ENCODE measurements around the gene NOS1. TPM values are rescaled to one million over a fixed set of nuclear protein-coding genes. Genes with fewer than 3 reads are reported as not detected.

The NOS1 gene
- polyA plus RNA-seq, 1 experiment: not detected

- Histone ChIP-seq H3K9me3 (ENCODE audit: control insufficient read depth, insufficient read depth, low read length) (peaks cover 49% of the 10 kb centered on the region), H3K27ac (ENCODE audit: low read depth, low read length) (no peak overlapping the region), H3K27me3 (ENCODE audit: control insufficient read depth, insufficient read depth, low read length) (no peaks in the 10 kb centered on the region), H3K4me3 (ENCODE audit: low read depth, low read length) (no peak overlapping the region)
- ChIA-PET CTCF (no interaction called here), POLR2A (no interaction called here)
- TF ChIP-seq CTCF (IDR thresholded peaks at IDR 0.05; ENCODE audit: low read depth, low read length): no peak
- no peak for DNase-seq (ENCODE audit: low read depth, low spot score)
Measured at GRCh38 chr12:117316336-117316735, 45.1 kb downstream of the NOS1 start.

GRCh38 chr12:117313926-117314325, 47.5 kb downstream of the NOS1 start:
- no peak overlapping the region for H3K4me3 ChIP-seq (ENCODE audit: low read depth, low read length)
- H3K27ac ChIP-seq (ENCODE audit: low read depth, low read length): no peak overlapping the region
- no peak for TF ChIP-seq CTCF (IDR thresholded peaks at IDR 0.05; ENCODE audit: low read depth, low read length)
- no peak for DNase-seq (ENCODE audit: low read depth, low spot score)
- ChIA-PET CTCF (no interaction called here), POLR2A (no interaction called here)
- H3K27me3 ChIP-seq (ENCODE audit: control insufficient read depth, insufficient read depth, low read length): no peaks in the 10 kb centered on the region
- H3K9me3 ChIP-seq (ENCODE audit: control insufficient read depth, insufficient read depth, low read length): peaks cover 44% of the 10 kb centered on the region

GRCh38 chr12:117312770-117313169, 48.7 kb downstream of the NOS1 start:
- POLR2A ChIA-PET: no interaction called here
- no peak for DNase-seq (ENCODE audit: low read depth, low spot score)
- Histone ChIP-seq H3K27ac (ENCODE audit: low read depth, low read length) (no peak overlapping the region), H3K27me3 (ENCODE audit: control insufficient read depth, insufficient read depth, low read length) (no peaks in the 10 kb centered on the region), H3K4me3 (ENCODE audit: low read depth, low read length) (no peak overlapping the region), H3K9me3 (ENCODE audit: control insufficient read depth, insufficient read depth, low read length) (peaks cover 38% of the 10 kb centered on the region)
- CTCF ChIA-PET: no interaction called here
- no peak for TF ChIP-seq CTCF (IDR thresholded peaks at IDR 0.05; ENCODE audit: low read depth, low read length)

GRCh38 chr12:117309276-117309925, 52.0 kb downstream of the NOS1 start:
- no peak for TF ChIP-seq CTCF (IDR thresholded peaks at IDR 0.05; ENCODE audit: low read depth, low read length)
- no peak for DNase-seq (ENCODE audit: low read depth, low spot score)
- ChIA-PET POLR2A (no interaction called here), CTCF (no interaction called here)
- Histone ChIP-seq H3K9me3 (ENCODE audit: control insufficient read depth, insufficient read depth, low read length) (peaks cover 46% of the 10 kb centered on the region), H3K4me3 (ENCODE audit: low read depth, low read length) (no peak overlapping the region), H3K27ac (ENCODE audit: low read depth, low read length) (no peak overlapping the region), H3K27me3 (ENCODE audit: control insufficient read depth, insufficient read depth, low read length) (no peaks in the 10 kb centered on the region)

GRCh38 chr12:117300174-117300573, 61.3 kb downstream of the NOS1 start:
- H3K4me3 ChIP-seq (ENCODE audit: low read depth, low read length): no peak overlapping the region
- no peak for DNase-seq (ENCODE audit: low read depth, low spot score)
- peaks cover 40% of the 10 kb centered on the region for H3K9me3 ChIP-seq (ENCODE audit: control insufficient read depth, insufficient read depth, low read length)
- no peak for TF ChIP-seq CTCF (IDR thresholded peaks at IDR 0.05; ENCODE audit: low read depth, low read length)
- H3K27me3 ChIP-seq (ENCODE audit: control insufficient read depth, insufficient read depth, low read length): no peaks in the 10 kb centered on the region
- ChIA-PET CTCF (no interaction called here), POLR2A (no interaction called here)
- no peak overlapping the region for H3K27ac ChIP-seq (ENCODE audit: low read depth, low read length)

Data from AG04450 (cell line).